ENCODE data around the gene XPNPEP1.

- TF ChIP-seq CHD2 (IDR thresholded peaks at IDR 0.05; ENCODE audit: low read length, partially characterized antibody), result no peak
- TF ChIP-seq CTCF (IDR thresholded peaks at IDR 0.05), result no peak
Measured at GRCh38 chr10:109962247-109962646, 38.9 kb upstream of the XPNPEP1 start.

Measured in SK-N-SH (cell line).